ENCODE measurements around the gene PODXL.
"Not testable (repeated sequence)": the region's sequence is repeated elsewhere in the genome, so short reads cannot be mapped to it uniquely, and the experiment has no call there.

Gene PODXL

DNA sequence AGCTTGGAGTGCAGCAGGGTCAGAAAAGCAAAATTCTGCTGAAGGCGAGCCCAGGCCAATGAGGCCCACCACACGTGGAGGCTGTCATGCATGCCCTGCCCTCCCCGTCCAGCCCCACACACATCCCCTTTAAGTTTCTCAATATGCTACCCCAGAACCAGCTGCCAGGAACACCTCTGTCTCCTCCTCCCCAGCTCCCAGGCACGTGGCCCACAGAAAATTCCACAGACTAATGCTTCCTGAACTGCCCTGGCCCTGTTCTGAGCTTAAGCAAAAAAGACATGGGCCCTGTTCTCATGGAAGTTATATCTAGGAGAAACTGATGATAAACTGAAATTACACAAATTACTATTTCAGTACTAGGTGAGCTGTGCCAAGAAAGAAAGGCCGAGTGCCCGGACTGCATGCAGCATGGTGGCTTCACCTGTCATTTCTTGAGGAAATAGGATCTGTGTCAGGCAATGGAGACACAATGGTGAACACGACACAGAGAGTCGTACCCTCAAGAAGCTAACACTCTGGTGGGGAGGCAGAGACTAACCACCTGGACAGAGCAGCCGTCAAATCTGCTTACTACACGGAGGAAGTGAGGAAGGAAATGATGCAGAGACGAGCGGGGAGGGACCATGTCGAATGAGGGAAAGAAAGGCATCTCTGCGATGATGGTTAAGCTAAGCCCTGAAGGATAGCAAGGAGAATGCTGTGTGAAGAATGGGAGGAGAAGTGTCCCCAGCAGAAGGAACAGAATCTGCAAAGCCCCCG lies 44.5 kb downstream of the PODXL start:
- DNase-seq (ENCODE audit: low read depth in 2 of 2) = no peak

DNA sequence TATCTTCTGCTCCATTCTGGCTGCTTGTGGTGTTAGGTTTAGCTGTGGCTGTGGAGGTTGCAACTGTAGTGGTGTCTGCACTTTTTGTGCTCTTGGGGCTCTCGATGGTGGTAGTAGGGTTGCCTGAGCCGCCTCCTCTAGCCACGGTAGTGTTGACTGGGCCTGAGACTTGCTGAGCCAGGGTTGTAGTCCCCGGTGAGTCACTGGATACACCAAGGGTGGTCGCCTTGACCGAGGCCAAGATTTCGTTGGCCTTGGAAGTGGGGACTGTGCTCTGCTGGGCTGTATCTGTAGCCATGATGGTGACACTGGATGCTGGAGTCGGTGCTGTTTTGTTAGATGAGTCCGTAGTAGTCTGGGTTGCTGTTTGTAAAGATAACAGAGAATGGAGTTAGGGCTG lies 45.4 kb downstream of the PODXL start:
- DNase-seq (ENCODE audit: low read depth in 2 of 2) = no peak

DNA sequence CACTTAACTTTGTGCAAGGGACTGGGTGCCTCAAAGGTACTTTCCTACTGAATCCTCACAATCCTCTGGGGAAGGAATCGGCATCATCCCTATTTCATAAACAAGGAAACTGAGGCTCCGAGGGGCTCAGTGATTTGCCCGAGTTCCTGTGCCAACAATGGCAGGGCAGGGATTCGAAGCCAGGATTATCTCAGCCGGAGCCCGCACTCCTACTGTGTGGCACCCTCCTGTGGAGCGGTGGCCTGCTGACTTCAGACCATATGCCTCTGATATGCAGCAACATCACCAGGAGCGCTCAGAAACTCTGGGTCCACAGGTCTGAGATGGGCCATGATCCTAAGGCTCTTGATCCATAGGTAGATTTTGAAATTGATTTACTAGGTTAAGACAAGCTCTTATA lies 46.6 kb downstream of the PODXL start:
- no peak for DNase-seq (ENCODE audit: low read depth in 2 of 2)

DNA sequence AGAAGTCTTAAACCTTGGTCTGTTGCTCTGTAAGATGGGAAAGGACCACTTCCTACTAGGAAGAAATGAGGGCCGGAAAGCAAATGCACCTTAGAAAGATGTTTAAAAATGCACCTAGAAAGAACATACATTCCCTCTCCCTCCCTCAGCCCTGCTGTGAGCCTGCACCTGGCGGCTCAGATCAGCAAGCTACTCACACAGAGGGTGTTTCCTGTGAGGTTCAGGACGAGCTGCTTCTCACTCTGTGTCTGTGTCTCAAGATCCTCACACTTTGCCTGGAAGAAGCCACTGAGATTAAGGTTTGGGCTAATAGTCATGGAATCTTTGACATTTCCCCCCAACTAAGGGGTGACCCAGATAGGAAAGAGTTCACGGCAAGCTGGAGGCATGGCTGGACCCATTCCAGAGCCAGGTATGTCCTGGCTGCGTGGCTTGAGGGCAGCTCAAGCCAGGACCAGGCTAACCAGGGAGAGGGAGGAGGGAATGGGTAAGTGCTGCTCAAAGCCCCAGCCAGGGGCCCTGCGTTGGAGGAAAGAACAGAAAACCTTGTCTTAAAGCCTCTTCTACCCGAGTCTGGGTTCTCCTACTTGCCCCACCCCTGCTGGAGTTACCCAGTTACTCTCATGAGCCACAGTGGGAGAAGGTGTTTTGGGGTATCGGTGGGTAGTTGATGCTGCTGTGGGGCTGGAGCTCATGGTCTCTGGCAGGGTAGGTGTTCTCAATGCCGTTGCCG lies 47.5 kb downstream of the PODXL start:
- DNase-seq (ENCODE audit: low read depth in 2 of 2) = no peak

DNA sequence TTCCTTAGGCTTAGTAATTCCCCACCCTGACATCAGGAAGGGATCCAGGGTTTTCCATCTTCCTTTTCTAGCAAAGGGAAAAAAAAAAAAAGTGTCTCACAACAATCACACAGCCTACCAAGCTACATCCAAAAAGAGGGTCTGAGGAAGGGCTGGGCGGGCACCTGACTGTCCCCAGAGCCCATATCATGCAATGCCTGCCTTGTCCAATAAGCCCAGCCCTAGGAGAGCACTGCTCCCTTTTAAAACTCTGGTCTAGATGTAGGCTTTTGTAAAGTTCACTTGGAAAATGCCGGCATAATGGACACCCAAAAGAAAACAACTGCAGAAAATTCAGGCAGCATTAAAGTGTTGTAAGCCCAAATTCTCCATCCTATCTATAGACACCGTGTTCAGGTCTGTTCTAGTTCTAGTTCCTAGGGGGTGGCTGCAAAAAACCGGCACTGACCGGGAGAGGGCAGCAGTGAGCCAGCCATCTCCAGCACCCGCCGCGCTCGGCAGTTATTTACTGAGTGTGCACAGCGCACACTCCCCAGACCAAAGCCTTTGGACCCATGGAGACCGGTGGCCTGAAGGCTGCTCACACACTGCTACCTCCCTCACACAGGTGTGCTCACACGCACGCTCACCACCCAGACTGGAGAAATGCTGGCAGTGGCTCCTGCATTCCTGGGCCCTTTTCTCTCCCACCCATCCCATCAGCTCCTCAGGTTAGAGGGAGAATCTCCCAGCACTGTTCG lies 48.7 kb downstream of the PODXL start:
- DNase-seq (ENCODE audit: low read depth in 2 of 2) = peak; percentile 73 to 77

DNA sequence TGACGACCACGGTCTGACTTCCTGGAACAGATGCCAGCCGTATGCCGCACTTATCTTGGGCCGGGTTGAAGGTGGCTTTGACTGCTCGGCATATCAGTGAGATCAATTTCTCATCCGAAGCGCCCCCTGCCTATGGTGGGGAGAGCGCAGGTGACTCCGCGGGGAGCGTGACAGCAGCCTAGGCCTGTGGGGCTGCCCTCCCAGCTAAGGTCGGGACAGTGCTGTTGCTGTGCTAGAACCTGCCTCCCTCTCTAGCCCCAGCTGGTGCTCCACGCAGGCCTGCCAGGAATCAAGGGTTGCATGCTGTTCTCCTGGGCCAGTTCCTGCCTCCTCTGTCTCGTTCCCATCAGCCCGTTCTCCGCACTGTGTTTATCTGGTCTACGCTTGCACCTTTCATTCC lies 49.8 kb downstream of the PODXL start:
- no peak for DNase-seq (ENCODE audit: low read depth in 2 of 2)

DNA sequence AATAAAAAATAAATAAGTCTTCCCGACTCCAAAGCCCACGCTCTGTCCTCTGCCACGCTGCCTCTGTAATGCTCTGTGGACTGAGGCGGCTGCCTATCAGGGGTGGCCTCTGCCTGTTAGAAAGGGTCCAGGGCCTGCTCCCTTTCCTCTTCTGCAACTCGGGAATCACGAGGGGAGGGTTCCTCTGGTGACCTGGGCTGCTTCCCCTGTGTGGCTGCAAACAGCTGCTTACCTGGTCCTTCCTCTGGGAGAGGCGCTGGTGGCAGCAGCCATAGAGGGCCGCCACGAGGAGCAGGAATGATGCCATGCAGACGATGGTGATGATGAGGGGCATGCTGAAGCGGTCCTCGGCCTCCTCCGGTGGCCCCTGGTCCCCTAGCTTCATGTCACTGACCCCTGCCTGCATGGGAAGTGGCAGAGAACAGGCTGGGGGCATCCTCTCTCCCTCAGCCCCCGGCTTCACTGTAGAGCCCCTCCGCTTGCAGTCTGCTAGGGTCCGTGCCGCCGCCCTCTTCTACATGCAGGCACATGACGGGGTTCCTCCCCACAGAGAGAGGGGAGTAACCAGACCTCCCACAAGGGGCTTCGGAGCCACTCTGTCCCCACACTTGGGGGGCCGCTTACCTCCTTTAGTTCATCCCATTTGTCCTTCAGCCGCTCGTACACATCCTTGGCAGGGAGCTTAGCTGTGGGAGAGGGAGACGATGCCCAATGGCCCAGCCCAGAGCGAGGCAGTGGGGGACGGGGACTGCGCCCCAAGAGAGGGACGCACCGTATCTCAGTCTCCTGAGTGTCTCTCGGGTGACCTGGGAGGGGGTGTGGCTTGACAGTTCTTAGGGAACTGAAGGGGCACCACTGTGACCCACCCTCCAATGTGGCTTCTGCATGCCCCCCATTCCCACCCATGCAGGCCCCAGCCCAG lies 50.5 kb downstream of the PODXL start:
- no peak for DNase-seq (ENCODE audit: low read depth in 2 of 2)

DNA sequence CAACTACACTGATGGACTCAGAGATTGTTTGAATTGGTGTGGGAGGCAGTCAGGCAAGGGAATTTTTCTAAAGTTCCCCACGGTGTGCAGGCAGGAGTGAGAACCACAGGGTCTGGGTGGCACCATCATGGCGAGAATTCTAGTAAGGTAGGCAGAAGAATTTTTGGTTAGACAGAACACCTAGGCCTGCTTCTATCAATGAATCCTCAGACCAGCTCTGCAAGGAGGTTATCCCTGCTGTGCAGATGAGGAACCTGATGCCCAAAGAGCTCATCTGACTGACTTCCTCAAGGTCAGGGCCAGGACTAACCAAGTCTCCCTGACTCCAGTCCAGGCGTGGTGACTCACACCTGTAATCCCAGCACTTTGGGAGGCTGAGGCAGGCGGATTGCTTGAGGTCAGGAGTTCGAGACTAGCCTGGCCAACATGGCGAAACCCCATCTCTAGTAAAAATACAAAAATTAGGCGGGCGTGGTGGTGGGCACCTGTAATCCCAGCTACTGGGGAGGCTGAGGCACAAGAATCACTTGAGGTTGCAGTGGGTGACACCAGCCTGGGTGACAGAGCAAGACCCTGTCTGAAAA lies 51.3 kb downstream of the PODXL start:
- DNase-seq (ENCODE audit: low read depth in 2 of 2) = not testable (repeated sequence)

GRCh38 chr7:131504157-131504899 lies 52.1 kb downstream of the PODXL start:
- DNase-seq (ENCODE audit: low read depth in 2 of 2) = no peak

DNA sequence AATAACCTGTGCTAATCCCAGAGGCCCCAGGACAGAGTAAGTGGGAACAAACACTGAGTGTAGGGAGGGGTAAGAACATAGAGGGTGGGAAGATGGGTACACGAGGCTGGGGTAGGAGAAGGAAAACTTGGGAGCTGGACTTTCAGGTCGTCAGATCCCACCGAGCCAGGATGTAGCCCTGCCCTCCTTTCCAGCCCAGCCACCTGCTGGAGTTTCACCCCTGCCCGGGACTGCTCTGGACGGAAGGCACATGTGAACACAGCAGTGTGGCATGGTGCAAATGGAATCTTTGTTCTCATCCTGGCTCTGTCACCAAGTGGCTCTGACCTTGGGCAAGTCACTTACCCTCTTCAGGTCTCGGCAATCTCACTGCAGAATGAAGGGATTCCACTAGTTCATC lies 52.8 kb downstream of the PODXL start:
- DNase-seq (ENCODE audit: low read depth in 2 of 2) = no peak

- DNase-seq (ENCODE audit: low read depth in 2 of 2) = no peak
These were observed 53.5 kb downstream of the PODXL start for GRCh38 chr7:131502810-131503508.

DNA sequence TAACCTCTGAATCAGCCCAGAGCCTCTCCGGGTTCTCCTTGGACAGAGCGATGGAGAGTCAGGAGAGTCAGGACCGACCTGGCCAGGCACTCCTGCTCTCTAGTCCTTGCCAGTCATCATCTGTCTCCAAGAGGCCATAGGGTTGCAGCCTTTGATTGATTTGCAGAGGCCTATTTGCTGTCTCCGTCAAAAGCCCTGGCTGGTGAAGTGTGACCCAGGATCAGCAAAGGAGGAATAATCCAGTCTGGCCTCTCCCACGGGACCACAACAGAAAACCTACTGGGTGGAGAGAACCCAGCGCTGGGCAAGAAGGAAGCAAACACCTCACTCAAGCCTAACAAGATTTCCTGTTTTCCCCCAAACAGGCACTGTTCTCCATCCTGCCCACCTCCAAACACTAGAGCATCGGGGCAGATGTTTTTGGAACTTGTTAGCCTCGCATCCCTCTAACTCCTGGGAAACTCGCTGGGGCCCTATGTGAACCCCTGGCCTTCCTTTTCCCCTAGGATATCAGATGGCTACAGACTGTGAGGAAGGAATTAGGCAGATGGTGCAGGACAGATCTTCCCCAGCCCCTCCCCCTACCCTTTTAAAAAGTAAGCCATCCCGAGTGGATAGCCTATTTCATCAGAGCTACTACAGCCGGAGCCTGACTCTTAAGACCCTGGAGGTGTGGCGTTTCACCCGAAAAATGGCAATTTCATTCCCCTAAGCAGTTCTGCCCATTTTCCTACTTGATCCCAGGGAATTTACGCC lies 54.3 kb downstream of the PODXL start:
- no peak for DNase-seq (ENCODE audit: low read depth in 2 of 2)

- peak in 1 of 2 donors; percentile 27 for DNase-seq (ENCODE audit: low read depth in 2 of 2)
These were observed 55.0 kb downstream of the PODXL start for GRCh38 chr7:131501422-131501821.

DNA sequence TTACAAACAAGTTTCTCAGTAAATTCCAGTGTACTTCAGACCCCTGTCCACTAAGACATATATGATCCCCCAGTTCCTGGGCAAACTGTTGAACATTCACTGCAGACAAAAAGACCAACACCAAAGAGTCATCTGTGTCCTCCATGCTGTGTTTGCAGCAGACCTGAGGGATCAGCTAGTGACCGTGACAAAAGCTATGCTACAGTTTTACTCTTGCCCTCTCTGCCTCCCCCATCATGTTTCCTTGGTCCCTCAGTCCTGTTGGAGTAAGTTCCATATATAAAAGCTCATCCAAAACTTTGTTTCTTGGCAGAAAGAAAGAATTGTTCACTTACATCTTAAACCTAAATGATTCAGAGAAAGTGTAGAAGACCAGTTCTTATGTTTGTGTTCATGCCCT lies 56.1 kb downstream of the PODXL start:
- DNase-seq (ENCODE audit: low read depth in 2 of 2) = no peak

- DNase-seq (ENCODE audit: low read depth in 2 of 2) = no peak
These were observed 56.6 kb downstream of the PODXL start for GRCh38 chr7:131499801-131500200.

GRCh38 chr7:131498237-131498885 lies 58.1 kb downstream of the PODXL start:
- DNase-seq (ENCODE audit: low read depth in 2 of 2) = no peak

DNA sequence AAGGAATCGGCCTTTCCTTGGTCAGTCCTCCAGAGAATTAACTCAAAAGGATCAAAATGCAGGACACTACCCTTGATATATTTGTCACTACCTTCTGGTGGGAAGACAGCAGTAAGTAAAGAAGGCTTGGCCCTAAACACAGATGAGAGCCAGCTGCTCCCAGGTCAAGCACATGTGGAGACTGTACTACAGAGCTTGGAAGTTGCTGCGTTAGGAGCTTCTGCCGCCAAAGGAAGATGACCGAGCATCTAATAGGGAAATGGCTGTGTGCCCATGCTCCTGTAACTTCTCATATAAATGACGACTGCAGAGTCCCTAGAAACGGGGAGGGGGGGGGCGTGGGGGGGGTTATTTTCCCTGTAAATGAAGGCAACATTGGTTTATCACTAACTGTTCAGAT lies 59.0 kb downstream of the PODXL start:
- no peak for DNase-seq (ENCODE audit: low read depth in 2 of 2)

- DNase-seq (ENCODE audit: low read depth in 2 of 2) = no peak
These were observed 60.5 kb downstream of the PODXL start for GRCh38 chr7:131495669-131496498.
